Measurements from ENCODE around the gene CEBPG.

DNA sequence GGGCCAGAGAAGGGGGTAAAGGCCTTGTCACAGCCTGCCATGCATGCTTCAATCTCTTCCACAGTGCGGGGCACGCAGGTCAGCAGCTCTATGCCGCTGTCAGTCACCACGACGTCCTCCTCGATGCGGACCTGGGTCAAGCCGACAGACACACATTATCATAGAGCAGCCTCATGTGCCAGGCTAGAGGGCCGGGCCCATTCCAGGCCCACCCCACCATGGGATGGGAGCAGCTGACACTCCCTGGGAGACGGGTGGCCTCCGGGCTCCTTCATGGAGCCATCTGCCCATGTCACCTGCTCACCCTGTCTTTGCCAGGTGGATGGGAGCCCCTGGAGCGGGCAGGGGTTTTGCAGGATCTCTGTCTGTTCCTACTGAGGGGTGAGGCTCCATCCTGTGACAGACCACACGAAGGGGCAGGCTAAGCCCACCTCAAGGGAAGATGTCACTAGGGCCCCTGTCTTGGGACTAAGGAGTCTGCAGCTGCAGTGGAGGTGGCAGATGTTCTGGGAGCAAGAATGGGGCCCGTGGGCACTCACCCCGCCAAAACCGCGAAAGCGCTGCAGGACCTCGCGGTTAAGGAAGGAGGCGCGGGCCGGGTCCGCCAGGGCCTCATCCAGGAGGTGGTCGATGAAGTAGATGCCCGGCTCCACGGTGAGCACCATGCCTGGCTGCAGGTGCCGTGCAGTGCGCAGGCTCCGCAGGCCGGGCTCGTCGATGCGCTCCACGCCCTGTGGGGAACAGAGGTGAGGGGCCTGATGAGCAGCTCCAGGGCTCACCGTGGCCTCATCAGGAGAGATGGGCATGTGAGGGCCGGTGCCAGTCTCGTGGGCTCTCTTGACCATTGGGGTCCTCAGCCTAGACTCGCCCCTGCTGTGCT, 14.1 kb downstream of the CEBPG start:
- no peak for TF ChIP-seq POLR2A (conservative IDR thresholded peaks at IDR 0.05)
- TF ChIP-seq, protein P1, sequence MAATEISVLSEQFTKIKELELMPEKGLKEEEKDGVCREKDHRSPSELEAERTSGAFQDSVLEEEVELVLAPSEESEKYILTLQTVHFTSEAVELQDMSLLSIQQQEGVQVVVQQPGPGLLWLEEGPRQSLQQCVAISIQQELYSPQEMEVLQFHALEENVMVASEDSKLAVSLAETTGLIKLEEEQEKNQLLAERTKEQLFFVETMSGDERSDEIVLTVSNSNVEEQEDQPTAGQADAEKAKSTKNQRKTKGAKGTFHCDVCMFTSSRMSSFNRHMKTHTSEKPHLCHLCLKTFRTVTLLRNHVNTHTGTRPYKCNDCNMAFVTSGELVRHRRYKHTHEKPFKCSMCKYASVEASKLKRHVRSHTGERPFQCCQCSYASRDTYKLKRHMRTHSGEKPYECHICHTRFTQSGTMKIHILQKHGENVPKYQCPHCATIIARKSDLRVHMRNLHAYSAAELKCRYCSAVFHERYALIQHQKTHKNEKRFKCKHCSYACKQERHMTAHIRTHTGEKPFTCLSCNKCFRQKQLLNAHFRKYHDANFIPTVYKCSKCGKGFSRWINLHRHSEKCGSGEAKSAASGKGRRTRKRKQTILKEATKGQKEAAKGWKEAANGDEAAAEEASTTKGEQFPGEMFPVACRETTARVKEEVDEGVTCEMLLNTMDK (IDR thresholded peaks at IDR 0.05; ENCODE audit: borderline replicate concordance, insufficient read depth, low read depth, low read length, poor library complexity, severe bottlenecking): no peak
- no peak for TF ChIP-seq SIN3B (IDR thresholded peaks at IDR 0.05; ENCODE audit: low read depth)
- TF ChIP-seq, protein P2, sequence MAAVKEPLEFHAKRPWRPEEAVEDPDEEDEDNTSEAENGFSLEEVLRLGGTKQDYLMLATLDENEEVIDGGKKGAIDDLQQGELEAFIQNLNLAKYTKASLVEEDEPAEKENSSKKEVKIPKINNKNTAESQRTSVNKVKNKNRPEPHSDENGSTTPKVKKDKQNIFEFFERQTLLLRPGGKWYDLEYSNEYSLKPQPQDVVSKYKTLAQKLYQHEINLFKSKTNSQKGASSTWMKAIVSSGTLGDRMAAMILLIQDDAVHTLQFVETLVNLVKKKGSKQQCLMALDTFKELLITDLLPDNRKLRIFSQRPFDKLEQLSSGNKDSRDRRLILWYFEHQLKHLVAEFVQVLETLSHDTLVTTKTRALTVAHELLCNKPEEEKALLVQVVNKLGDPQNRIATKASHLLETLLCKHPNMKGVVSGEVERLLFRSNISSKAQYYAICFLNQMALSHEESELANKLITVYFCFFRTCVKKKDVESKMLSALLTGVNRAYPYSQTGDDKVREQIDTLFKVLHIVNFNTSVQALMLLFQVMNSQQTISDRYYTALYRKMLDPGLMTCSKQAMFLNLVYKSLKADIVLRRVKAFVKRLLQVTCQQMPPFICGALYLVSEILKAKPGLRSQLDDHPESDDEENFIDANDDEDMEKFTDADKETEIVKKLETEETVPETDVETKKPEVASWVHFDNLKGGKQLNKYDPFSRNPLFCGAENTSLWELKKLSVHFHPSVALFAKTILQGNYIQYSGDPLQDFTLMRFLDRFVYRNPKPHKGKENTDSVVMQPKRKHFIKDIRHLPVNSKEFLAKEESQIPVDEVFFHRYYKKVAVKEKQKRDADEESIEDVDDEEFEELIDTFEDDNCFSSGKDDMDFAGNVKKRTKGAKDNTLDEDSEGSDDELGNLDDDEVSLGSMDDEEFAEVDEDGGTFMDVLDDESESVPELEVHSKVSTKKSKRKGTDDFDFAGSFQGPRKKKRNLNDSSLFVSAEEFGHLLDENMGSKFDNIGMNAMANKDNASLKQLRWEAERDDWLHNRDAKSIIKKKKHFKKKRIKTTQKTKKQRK (IDR thresholded peaks at IDR 0.05; ENCODE audit: borderline replicate concordance, low read depth, low read length): no peak
- no peak for TF ChIP-seq L3MBTL2 (IDR thresholded peaks at IDR 0.05)
- no peak for TF ChIP-seq BACH1 (tag; IDR thresholded peaks at IDR 0.05)
- peak; percentile 78; the same call in 1 of the 2 replicates for TF ChIP-seq ZBTB33 (CRISPR knock-in tag; IDR thresholded peaks at IDR 0.05)
- no peak for TF ChIP-seq CTCF (IDR thresholded peaks at IDR 0.05 in 2 of 3, conservative IDR thresholded peaks at IDR 0.05 in 1 of 3; ENCODE audit: insufficient read depth in 2 of 3, low read depth in 1 of 3, low read length in 3 of 3)

Data from K562 (cell line).